Measurements from ENCODE around the gene SOAT2. TPM values are rescaled to one million over a fixed set of nuclear protein-coding genes. Genes with fewer than 3 reads are reported as not detected.
A peak's percentile ranks its signal among the peaks of the same experiment; 100 is the strongest.

SOAT2 gene
- total RNA-seq, 1 donor = not detected

- H3K27ac ChIP-seq (ENCODE audit: low read depth, low read length) = no peak overlapping the region
- no peak for TF ChIP-seq CTCF (IDR thresholded peaks at IDR 0.05; ENCODE audit: extremely low read depth, low read depth, low read length)
Observed at GRCh38 chr12:53115112-53115890, 12.0 kb downstream of the SOAT2 start.

GRCh38 chr12:53115891-53116648 is 12.8 kb downstream of the SOAT2 start:
- Histone ChIP-seq H3K27ac (ENCODE audit: low read depth, low read length) (no peak overlapping the region), H4K20me1 (ENCODE audit: insufficient read depth, low read length) (no peaks in the 10 kb centered on the region), H3K79me2 (ENCODE audit: insufficient read depth, low read length) (no peaks in the 10 kb centered on the region), H3K36me3 (ENCODE audit: insufficient read depth, low read length) (no peaks in the 10 kb centered on the region), H3K4me3 (ENCODE audit: insufficient read depth, low read length) (no peak overlapping the region), H3K4me2 (ENCODE audit: insufficient read depth, low read length) (no peak overlapping the region), H3K27me3 (ENCODE audit: insufficient read depth, low read length) (no peaks in the 10 kb centered on the region), H3K9me3 (ENCODE audit: low read depth, low read length) (no peaks in the 10 kb centered on the region), H3K4me1 (ENCODE audit: insufficient read depth, low read length) (no peaks in the 10 kb centered on the region), H2AFZ (ENCODE audit: low read length) (no peak overlapping the region)
- DNase-seq (ENCODE audit: insufficient read length, low spot score, missing footprints) = peak; percentile 3
- TF ChIP-seq CTCF (IDR thresholded peaks at IDR 0.05; ENCODE audit: extremely low read depth, low read depth, low read length) = no peak

More at GRCh38 chr12:53115112-53115890, 12.0 kb downstream of the SOAT2 start:
- Histone ChIP-seq H2AFZ (ENCODE audit: low read length) (no peak overlapping the region), H3K27me3 (ENCODE audit: insufficient read depth, low read length) (no peaks in the 10 kb centered on the region), H4K20me1 (ENCODE audit: insufficient read depth, low read length) (no peaks in the 10 kb centered on the region), H3K4me2 (ENCODE audit: insufficient read depth, low read length) (no peak overlapping the region), H3K79me2 (ENCODE audit: insufficient read depth, low read length) (no peaks in the 10 kb centered on the region), H3K36me3 (ENCODE audit: insufficient read depth, low read length) (no peaks in the 10 kb centered on the region), H3K9me3 (ENCODE audit: low read depth, low read length) (no peaks in the 10 kb centered on the region), H3K4me1 (ENCODE audit: insufficient read depth, low read length) (no peaks in the 10 kb centered on the region), H3K4me3 (ENCODE audit: insufficient read depth, low read length) (no peak overlapping the region)
- DNase-seq (ENCODE audit: insufficient read length, low spot score, missing footprints) = peak; percentile 80

GRCh38 chr12:53118751-53119300 is 15.5 kb downstream of the SOAT2 start:
- Histone ChIP-seq H3K9me3 (ENCODE audit: low read depth, low read length) (no peaks in the 10 kb centered on the region), H3K79me2 (ENCODE audit: insufficient read depth, low read length) (no peaks in the 10 kb centered on the region), H2AFZ (ENCODE audit: low read length) (no peak overlapping the region), H3K4me2 (ENCODE audit: insufficient read depth, low read length) (no peak overlapping the region), H3K27ac (ENCODE audit: low read depth, low read length) (no peak overlapping the region), H3K36me3 (ENCODE audit: insufficient read depth, low read length) (no peaks in the 10 kb centered on the region), H4K20me1 (ENCODE audit: insufficient read depth, low read length) (no peaks in the 10 kb centered on the region), H3K27me3 (ENCODE audit: insufficient read depth, low read length) (no peaks in the 10 kb centered on the region), H3K4me3 (ENCODE audit: insufficient read depth, low read length) (no peak overlapping the region), H3K4me1 (ENCODE audit: insufficient read depth, low read length) (peaks cover 6% of the 10 kb centered on the region)
- DNase-seq (ENCODE audit: insufficient read length, low spot score, missing footprints) = peak; percentile 64
- TF ChIP-seq CTCF (IDR thresholded peaks at IDR 0.05; ENCODE audit: extremely low read depth, low read depth, low read length) = no peak
